HG03045 (cell line): Measurements from ENCODE around the gene HKDC1.
A peak's percentile ranks its signal among the peaks of the same experiment; 100 is the strongest.
"Not testable (repeated sequence)": the region's sequence is repeated elsewhere in the genome, so short reads cannot be mapped to it uniquely, and the experiment has no call there.

Source experiments
- ATAC-seq: cut with Tn5 transposase; IDR thresholded peaks from one replicate; pipeline ENCODE4 v1.9.1; 2021; ENCODE audit warnings: mild to moderate bottlenecking, moderate library complexity; ENCODE audit not compliant: unreplicated experiment

Gene HKDC1

GRCh38 chr10:69220041-69220451, at the start of gene HKDC1:
HKDC1 (plus strand) TSS chr10:69220332; CDS start chr10:69220436, 104 bp downstream.
- no peak for ATAC-seq

- no peak for ATAC-seq
Observed at GRCh38 chr10:69172241-69172982, 47.7 kb upstream of the HKDC1 start.

- ATAC-seq = not testable (repeated sequence)
Observed at GRCh38 chr10:69175326-69175725, 44.8 kb upstream of the HKDC1 start.

- ATAC-seq = no peak
Observed at GRCh38 chr10:69176823-69177222, 43.3 kb upstream of the HKDC1 start.

- ATAC-seq = peak; percentile 3
Observed at GRCh38 chr10:69179089-69179742, 40.9 kb upstream of the HKDC1 start.

- ATAC-seq = peak; percentile 86
Observed at GRCh38 chr10:69179743-69180524, 40.2 kb upstream of the HKDC1 start, which contains the start of gene SUPV3L1. SUPV3L1 (plus strand) TSS chr10:69180234; CDS start chr10:69180292, 58 bp downstream.

- ATAC-seq = peak; percentile 14
Observed at GRCh38 chr10:69180525-69181204, 39.5 kb upstream of the HKDC1 start.

- ATAC-seq = no peak
Observed at GRCh38 chr10:69181433-69181832, 38.7 kb upstream of the HKDC1 start.

GRCh38 chr10:69182005-69182404, 38.1 kb upstream of the HKDC1 start:
- no peak for ATAC-seq

GRCh38 chr10:69186524-69186923, 33.6 kb upstream of the HKDC1 start:
- no peak for ATAC-seq

- no peak for ATAC-seq
Observed at GRCh38 chr10:69201045-69201444, 19.1 kb upstream of the HKDC1 start.

GRCh38 chr10:69202332-69202731, 17.8 kb upstream of the HKDC1 start:
- no peak for ATAC-seq

GRCh38 chr10:69208761-69209160, 11.4 kb upstream of the HKDC1 start:
- no peak for ATAC-seq

- ATAC-seq = no peak
Observed at GRCh38 chr10:69209787-69210484, 10.2 kb upstream of the HKDC1 start.

- no peak for ATAC-seq
Observed at GRCh38 chr10:69211104-69211503, 9.0 kb upstream of the HKDC1 start.

- no peak for ATAC-seq
Observed at GRCh38 chr10:69211524-69211923, 8.6 kb upstream of the HKDC1 start.

- ATAC-seq = no peak
Observed at GRCh38 chr10:69213591-69214311, 6.4 kb upstream of the HKDC1 start.

GRCh38 chr10:69214666-69215131, 5.4 kb upstream of the HKDC1 start:
- ATAC-seq = no peak

GRCh38 chr10:69215405-69216171, 4.5 kb upstream of the HKDC1 start:
- ATAC-seq = no peak
